ENCODE measurements around the gene KPNA5.
"Not testable (repeated sequence)": the region's sequence is repeated elsewhere in the genome, so short reads cannot be mapped to it uniquely, and the experiment has no call there.

Gene KPNA5

DNA sequence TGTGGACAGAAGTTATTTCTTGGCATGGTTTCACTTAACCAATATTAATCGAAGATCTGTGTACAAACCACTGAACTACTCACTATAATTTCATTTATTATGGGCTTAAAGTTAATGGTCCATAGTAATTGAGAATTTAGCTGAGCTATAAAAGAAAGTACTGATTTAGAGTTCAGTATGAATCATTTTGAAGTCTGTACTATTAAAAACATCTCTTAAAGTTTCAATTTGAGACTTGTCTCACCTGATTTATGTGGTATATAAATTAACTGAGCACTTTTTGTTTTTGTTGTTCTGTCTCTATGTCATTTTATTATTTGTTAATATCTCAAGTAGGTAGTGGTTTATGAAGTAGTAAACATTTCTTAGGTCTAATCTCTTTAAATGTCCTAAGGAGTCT, 24.9 kb downstream of the KPNA5 start:
- FAIRE-seq = no peak

DNA sequence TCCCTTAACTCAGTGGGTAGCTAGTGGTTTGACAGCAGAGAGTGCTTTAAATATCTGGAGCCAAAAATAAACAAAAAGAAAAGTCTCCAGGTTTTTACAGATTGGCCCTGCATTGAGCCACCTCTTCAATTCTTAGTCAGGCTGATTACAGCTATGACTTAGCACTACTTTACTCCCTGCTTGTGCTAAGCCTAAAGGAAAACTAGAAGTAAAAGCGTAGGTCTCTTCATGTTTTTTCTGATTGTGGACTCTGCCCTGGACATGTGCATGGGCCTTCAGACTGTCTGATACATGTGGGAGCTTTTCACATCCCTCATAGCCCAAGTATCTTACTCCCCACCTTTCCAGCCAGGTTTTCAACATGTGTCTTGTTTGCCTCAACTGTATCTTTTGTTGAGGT, 33.3 kb downstream of the KPNA5 start:
- no peak for FAIRE-seq

DNA sequence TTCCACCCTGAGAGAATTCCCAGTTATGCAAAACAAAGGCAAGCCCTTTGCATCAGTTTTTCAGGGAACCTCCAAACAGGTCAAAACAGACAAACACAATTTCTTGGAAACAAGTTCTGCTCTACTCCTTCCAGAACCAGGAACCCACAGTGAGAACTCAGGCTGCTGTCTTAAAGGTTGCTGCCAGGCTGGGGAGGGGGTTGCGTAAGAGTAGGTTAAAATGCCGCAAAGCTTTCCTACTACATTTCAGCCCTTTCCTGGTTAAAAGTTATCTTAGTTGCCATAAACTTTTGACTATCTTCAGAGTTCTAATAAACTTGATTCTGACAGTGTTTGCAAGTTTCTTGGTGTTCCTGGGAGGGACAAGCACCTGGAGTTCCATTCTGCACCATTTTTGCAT, 33.8 kb downstream of the KPNA5 start:
- no peak for FAIRE-seq

DNA sequence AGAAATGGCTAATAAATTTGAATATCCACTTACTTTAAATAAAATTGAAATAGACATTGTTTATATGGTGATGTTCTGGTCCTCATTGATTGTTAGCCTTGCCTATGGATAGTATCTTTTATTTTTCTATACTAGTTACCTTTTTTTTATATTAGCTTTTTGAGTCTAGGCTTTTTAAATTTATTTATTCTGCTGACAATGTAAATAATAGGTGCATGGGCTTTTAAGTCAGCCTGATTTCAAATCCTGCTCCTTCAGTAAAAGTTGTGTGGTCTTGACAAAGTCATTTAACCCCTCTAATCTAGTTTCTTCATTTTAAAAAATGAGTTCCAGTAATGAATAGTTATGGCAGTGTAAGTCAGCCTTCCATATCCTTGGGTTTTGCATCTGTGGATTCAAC, 45.9 kb downstream of the KPNA5 start:
- no peak for FAIRE-seq

DNA sequence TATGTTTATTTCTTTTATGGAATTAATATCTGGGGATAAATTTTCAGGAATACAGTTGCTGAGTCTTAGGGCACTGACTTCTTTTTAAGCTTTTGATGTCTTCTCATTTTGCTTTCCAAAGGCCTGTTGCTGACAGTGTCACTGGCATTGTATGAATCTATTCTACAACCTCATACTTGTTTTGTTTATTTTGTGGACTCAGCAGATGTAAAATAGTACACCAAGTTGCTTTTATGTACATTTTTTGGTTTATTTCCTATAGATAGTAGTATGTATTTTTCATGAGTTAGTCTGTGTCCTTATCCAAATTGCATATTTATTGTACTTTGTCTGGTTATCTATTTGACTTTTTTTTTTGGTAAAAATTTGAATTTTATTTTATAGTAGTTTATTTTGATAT, 49.5 kb downstream of the KPNA5 start:
- FAIRE-seq = no peak

DNA sequence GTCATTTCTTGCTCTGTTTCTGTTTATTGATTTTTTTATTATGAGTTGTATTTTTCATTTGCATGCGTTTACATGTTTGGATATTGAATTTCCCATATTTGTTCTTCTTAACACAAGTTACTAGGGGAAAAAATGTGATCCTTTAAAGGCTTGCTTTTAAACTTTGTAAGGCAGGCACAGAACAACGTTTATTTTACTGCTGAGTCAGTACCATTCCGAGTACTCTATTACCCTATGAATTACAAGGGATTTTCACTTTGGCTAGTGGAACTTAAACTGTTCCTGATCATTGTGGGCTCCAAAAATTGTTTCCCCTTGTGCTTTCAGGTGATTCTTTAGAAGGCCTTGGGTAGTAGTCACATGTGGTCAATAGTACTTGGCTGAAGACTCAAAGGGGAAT, 56.0 kb downstream of the KPNA5 start:
- no peak for FAIRE-seq

DNA sequence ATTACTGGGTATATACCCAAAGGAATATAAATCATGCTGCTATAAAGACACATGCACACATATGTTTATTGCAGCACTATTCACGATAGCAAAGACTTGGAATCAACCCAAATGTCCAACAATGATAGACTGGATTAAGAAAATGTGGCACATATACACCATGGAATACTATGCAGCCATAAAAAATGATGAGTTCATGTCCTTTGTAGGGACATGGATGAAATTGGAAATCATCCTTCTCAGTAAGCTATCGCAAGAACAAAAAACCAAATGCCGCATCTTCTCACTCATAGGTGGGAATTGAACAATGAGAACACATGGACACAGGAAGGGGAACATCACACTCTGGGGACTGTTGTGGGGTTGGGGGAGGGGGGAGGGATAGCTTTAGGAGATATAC, 59.5 kb downstream of the KPNA5 start:
- FAIRE-seq = not testable (repeated sequence)

DNA sequence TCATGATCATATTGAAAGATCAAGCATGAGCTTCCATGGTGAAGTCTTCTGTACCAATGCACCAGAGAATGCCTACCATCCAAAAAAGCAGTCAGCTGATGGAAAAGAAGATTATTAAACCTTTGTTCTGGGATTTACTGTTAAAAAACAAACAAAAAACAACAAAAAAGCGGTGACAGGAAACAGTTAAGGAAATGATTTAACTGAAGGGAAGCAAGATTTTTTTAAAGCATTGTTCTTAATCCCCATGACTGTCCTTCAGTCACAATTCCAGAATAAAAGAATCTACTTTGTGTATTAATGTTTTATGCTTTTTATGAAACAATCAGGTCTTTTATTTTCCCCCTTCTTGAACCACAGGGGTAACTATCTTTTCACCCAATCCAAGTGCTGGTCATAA, 60.6 kb downstream of the KPNA5 start:
- no peak for FAIRE-seq

DNA sequence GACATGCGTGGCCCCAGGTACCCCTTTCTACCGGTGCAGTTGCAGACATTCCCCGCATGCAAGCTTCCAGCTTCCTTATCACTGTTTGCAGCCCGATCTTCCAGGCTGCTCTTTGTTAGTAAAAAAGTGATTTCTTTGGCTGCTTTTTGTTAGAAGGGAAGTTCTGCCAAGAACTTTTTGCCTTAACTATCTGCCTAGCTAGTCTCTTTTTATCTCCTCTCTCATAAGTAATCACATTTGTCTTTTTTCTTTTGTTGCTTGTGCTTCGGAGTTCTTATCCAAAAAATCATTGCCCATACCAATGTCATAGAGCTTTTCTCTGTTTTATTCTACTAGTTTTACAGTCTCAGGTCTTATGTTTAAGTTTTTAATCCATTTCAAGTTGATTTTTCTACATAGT, 64.2 kb downstream of the KPNA5 start:
- no peak for FAIRE-seq

DNA sequence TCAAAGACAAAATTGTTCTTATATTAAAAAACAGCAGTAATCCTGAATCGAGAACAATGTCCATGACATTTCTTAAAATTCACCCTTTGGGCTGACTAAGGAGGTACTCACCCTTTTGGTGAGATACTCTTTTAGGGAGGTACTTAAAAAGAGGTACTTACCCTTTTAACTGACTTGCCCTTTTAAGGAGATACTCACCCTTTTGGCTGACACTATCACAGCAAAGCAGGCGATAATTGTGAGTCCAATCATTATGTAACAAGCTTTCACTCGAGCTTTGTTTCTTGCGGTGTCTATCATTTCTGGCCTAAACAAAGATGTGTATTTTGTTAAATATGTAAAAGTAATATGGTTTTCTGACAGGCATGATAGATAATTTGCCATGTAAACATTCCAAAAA, 80.8 kb downstream of the KPNA5 start:
- FAIRE-seq = no peak

DNA sequence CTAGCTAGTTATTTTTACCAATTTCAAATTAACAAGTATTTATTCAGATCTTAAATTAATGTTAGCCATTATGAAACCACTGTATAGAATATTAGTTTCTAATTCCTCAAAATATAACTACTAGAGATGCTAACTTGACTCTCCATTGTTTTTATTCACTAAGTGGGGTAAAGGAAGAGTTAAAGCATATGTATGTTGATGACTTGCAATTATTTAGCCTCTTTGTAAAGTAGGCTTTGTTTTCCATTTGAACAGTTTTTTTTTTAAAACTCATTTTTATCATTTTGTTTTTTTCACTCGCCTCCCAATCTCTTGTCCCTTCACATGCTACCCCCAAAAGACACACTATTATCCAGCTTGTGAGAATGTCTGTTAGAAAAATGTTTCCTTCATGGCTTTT, 81.2 kb downstream of the KPNA5 start:
- no peak for FAIRE-seq

DNA sequence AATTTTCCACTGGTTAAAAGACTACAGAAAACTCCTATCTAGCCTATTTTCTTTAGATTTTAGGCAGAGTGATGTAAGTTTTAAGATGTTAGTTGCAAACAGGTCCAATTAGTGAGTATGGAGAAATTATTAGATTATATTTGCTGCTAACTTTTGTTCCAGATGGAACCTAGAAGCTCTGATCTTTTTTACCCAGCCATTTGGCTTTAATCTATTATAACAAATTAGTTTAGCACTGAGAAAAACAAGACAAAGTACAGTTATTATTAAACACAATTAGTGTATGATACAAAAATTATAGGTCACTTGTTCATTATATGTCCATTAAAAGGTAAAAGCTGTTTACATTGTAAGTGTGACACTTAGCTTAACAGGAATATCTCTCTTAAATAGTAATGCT, 82.0 kb downstream of the KPNA5 start:
- no peak for FAIRE-seq

DNA sequence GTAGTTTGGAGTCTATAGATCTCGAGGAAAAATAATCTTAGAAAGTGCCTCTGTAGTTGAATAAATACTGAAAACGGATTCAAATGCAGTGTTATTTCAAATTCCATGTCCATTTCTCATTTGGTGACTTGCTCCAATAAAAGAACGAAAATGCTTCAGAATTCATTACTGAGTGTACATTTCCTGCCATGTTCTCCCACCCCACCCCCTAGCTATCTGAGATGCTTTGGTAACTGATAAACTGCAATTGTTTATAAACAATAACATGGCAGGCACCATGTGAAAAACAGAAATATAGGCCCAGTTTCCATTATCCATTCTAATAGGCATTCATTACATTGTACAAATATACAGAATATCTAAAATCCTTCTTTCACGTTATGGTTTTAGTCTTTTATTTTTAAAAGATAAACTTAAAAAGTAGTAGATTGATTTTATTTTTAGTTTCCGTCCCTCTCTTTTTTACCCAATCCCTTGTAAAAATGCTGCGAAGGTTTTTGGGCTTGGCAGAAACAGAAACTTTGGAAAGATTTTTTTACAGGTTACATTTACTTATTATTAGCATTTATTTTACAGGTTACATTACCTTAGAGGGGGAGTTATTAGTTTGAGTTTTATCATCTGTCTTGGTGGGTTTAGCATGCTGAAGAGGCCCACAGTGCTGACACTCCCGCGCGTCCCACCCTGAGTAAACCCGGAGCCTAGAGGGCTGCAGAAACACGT, 83.1 kb downstream of the KPNA5 start:
- FAIRE-seq = no peak

DNA sequence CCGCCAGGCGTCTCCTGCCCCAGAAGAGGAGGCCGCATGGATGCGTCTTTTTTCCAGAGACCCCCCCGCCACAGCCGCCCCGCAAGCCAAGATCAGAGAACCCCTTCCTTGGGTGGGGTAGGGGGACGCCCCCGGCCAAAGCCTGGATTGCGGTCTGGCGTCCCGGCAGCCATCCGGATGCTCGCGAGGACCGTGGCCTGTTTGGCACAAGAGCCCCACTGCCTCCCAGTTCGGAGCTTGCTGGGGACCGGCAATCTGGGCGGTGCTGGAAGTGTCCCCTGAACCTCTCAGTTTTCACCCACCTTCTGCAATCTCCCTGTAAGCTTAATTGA, 83.6 kb downstream of the KPNA5 start:
- no peak for FAIRE-seq

DNA sequence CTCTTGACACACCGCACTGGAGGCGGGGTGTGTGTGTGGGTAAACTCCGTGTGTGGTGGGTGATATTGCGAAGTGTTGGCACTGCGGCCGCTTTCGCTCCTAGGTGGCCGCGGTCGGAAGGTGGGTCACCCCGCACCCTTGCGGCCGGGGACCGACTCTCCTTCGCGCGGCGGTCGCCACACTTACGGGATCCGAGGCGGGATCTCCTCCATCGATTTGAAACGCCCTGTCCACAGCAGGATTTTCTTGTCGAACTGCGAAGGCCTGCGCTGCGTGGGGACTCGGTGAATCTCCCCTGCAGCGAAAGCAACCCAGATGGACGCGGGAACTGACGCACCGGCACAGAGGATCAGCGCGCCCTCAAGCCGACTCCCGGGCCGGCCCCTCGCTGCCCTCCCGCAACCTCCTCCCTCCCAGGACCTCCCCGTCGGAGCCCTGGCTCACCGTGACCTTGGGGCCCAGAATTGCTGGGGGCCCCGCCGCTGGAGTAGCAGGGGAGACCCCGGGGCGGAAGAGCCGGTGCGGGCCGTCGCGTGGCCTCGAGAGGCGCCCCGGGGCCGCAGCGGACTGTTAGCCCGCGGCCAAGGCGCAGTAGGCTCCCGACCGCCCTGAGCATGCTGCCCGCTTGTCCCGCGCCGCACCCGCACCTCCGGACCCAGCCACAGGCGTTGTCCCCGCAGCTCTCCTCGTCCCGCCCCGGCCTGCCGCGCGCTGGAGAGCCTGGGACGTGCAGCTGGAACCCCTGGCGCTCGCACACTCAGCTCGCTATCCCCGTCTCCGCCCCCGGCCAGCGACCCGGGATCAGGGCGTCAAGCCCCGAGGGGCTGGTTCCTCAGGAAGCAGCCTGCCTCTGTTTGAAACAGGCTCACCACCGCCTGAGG, 84.2 kb downstream of the KPNA5 start, which contains the start of gene FAM162B:
TSS of gene FAM162B (minus strand) at position 759 of the 881 bp plus-strand sequence. CDS start at position 616, 143 bp downstream.
- FAIRE-seq = no peak

DNA sequence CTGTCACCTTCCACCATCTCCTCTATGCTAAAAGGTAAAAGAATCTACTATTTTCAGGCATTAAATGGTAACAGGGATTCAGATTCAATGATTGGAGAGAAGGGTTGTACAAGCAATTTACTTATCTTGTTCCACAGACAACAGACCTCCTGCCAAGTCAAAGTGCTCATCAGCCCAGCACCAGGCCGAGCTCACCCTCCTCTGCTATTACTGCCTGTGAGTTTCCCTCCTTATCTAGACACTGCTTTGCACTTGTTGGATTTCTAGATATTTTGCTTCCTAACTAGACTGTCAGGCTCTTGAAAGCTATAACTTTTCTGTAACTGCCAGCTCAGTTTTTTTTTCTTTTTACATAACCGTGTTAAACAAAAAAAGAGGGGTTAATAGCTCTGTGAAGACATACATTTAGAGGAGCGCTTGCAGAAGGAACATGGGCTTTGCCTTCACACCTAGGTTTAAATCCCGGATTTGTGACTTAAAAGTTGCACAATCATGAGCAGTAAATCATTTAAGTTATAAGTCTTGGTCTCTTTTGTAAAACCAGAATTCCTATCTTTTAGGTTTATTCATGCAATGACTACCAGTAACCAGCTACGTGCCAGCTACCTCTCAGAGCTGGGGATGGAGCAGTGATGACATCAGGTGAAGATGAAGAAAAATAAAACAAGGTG, 85.6 kb downstream of the KPNA5 start:
- no peak for FAIRE-seq

DNA sequence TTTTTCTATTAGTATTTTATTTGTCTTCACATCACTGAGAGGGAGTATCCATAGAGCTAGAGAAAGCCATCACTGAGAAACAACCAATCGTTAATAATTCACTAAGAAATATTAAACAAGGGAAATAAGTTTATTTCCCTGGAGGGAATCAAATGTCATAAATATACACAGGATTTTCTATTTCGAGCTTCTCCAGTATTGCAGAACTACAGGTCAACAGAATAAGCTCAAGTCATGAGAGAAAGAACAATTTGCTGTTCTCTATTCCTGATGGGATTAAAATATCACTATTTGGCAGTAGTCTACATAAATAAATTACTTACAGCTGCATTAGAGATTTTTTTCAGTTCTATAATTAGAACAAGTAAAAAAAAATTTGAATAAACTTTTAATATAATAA, 86.7 kb downstream of the KPNA5 start:
- no peak for FAIRE-seq

DNA sequence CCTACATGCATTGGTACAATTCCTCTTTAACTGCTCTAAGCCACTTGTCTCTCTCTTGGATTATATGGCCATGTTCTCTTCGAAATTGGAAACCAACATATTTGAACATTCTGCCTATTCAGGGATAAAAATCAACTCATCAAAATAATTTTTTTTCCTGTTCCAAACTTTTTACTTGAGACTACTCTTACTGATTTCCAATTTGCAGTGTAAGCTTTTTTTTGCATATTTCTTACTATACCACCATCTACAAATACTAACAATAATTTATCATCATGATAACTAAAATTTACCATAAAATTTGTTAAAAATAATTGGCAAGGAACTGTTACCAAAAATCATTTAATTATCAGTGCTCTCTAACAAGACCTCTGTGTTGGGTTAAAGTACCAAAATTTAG, 91.4 kb downstream of the KPNA5 start:
- FAIRE-seq = no peak

DNA sequence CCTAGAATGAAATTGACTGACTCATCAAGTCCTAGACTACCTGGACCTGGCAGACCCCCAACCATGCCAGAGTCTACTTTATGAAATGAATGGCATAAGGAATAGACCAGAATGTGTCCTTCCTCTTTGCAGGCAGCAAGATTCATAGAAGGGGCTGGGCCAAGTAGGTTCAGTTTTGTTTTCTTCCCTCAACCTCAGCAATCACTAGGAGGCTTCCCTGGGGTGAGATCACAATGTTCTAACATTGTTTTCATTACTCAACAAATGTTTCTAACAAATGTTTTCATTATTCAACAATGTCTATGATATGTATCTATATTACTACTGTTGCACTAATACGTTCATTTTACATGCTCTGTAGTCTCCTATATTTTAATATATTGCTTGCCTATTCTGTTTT, 92.9 kb downstream of the KPNA5 start:
- no peak for FAIRE-seq

DNA sequence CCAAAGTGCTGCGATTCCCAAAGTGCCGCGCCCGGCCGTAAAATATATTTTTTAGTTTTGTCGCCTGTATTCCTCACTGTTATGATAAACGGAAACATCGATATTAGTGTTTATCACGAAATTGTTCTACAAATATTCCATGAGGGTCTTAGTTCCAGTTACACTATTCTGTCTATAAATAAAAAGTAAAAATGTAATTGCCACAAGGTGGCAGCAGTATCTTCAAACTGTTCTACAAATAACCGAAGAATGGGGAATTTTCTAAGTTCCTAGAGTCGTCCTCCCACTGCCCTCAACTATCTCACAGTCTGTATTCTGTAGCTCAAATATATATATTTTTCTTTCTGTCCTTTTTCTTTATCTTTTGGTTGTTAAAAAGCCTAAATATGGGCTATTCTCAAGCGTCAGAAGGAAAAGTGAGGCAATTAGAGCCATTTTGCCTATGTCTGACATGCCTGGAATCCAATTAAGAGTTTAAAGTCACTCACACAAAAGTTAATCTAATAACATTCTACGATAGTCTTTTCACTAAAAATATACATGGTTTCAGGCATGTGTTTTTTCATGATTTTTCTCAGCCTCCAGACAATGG, 98.7 kb downstream of the KPNA5 start:
- FAIRE-seq = peak; percentile 94

DNA sequence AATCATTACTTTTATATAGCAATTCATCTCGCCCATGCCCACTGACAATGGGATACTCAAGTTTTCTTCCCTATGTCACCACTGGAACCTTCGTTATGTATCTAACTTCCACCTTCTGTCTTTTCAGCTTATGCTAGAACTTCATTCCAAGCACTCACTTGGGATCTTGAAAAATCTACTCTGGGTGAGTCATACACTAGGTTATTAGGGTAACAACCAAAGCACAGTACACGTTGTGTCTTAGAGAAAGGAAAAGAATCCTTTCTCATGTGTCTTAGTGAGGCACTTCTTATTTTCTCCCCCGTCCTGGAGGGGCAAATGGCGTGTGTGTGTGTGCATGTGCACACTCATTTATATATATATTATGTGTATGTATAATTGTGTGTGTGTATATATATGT, 102.8 kb downstream of the KPNA5 start:
- FAIRE-seq = no peak

Measured in TTC549 (cell line).